A549 (cell line): ENCODE measurements around the gene VSIR. TPM values are rescaled to one million over a fixed set of nuclear protein-coding genes. Genes with fewer than 3 reads are reported as not detected.
A peak's percentile ranks its signal among the peaks of the same experiment; 100 is the strongest.

Source experiments
- ATAC-seq, 2 experiments: fragments of 200-7000 bp in 1 of 2; fragments of >200 bp in 1 of 2; cut with Nextera tagmentation in 1 of 2; cut with Tn5 transposase in 1 of 2; 3 replicates each; pipeline versions ENCODE4 v1.8.0 to v1.9.1; 2018 to 2020; ENCODE audit warnings: mild to moderate bottlenecking in 1 of 2, moderate library complexity in 1 of 2
- CTCF ChIA-PET: fragments of 300-600 bp; sonication (Branson Sonifier 250); formaldehyde crosslinking; extraction: SDS; loops from one replicate; lab custom pipeline; 2021; ENCODE audit warnings: antibody characterized with exemption, inconsistent platforms; lab: Yijun Ruan, JAX
- POLR2A ChIA-PET: fragments of 350-600 bp; formaldehyde crosslinking; extraction: SDS; loops from one replicate; lab custom pipeline; 2021; ENCODE audit warnings: antibody characterized with exemption, inconsistent platforms; lab: Yijun Ruan, JAX
- DNase-seq, 2 experiments: peaks; one replicate each; pipeline versions ENCODE4 v3.0.0 to v3.0.0-alpha.2; 2011 to 2016; ENCODE audit warnings: low read depth in 1 of 2, low spot score in 1 of 2
- FAIRE-seq: peaks from 2 replicates; lab custom pipeline; 2011; peaks lifted over from hg19 to GRCh38; lab: Jason Lieb, UNC
- H3K27ac ChIP-seq, 2 experiments: fragments of >200 bp; sonication (Bioruptor Twin); formaldehyde crosslinking; 3 replicates each; pipeline ENCODE4 v1.5.1; 2016 to 2017
- H3K4me1 ChIP-seq: fragments of >200 bp; sonication (Bioruptor Twin); formaldehyde crosslinking; 3 replicates; pipeline ENCODE4 v1.6.1; 2016
- H3K4me2 ChIP-seq: fragments of >200 bp; sonication (Bioruptor Twin); formaldehyde crosslinking; 3 replicates; pipeline ENCODE4 v1.6.1; 2016
- H3K4me3 ChIP-seq: fragments of >200 bp; sonication (Bioruptor Twin); formaldehyde crosslinking; 3 replicates; pipeline ENCODE4 v1.5.1; 2016
- H3K9me3 ChIP-seq: fragments of >200 bp; sonication (Bioruptor Twin); formaldehyde crosslinking; 3 replicates; pipeline ENCODE4 v1.6.1; 2016
- CHD4 ChIP-seq: fragments of 200-600 bp; sonication (generic); IDR thresholded peaks from 2 replicates; pipeline ENCODE4 v1.6.1; 2016; ENCODE audit warnings: antibody characterized with exemption, mild to moderate bottlenecking, borderline replicate concordance
- ELK1 ChIP-seq: fragments of 150-350 bp; IDR thresholded peaks from 2 replicates; pipeline ENCODE4 v1.6.1; 2014; ENCODE audit warnings: low read depth, mild to moderate bottlenecking, low read length
- HOXB5 ChIP-seq: fragments of 250-450 bp; sonication (Bioruptor Pico); IDR thresholded peaks from 2 replicates; pipeline ENCODE4 v1.5.0; 2020; ENCODE audit warnings: mild to moderate bottlenecking, moderate library complexity
- KDM1A ChIP-seq: fragments of 200-600 bp; sonication (generic); IDR thresholded peaks from 2 replicates; pipeline ENCODE4 v1.6.1; 2016; ENCODE audit warnings: low read depth, mild to moderate bottlenecking
- MAFK ChIP-seq: fragments of 450-650 bp; IDR thresholded peaks from 2 replicates; pipeline ENCODE4 v1.6.1; 2014; ENCODE audit not compliant: partially characterized antibody
- MAX ChIP-seq: IDR thresholded peaks from 2 replicates; pipeline ENCODE4 v1.6.1; 2012
- MYC ChIP-seq: IDR thresholded peaks from 2 replicates; pipeline ENCODE4 v1.6.1; 2012; ENCODE audit warnings: mild to moderate bottlenecking, inconsistent platforms, low read length, improper control_type of control experiment, borderline replicate concordance
- PHF8 ChIP-seq: fragments of 200-600 bp; sonication (generic); IDR thresholded peaks from 2 replicates; pipeline ENCODE4 v1.6.1; 2016; ENCODE audit warnings: low read depth, mild to moderate bottlenecking, antibody characterized with exemption, moderate library complexity, borderline replicate concordance
- POLR2A ChIP-seq: IDR thresholded peaks from 2 replicates; pipeline ENCODE4 v1.6.1; 2012; ENCODE audit warnings: mild to moderate bottlenecking, low read length
- POLR2AphosphoS2 ChIP-seq: conservative IDR thresholded peaks from 2 replicates; pipeline ENCODE4 v1.6.1; 2012; ENCODE audit warnings: low read length, improper control_type of control experiment, inconsistent platforms
- RCOR1 ChIP-seq: fragments of 150-350 bp; IDR thresholded peaks from 2 replicates; pipeline ENCODE4 v1.6.1; 2014; ENCODE audit warnings: antibody characterized with exemption, low read length, low read depth
- SMC3 ChIP-seq: fragments of >200 bp; sonication (Bioruptor Twin); formaldehyde crosslinking; IDR thresholded peaks from 3 replicates; pipeline ENCODE4 v1.6.1; 2018; ENCODE audit warnings: inconsistent platforms
- ZFP36 ChIP-seq: fragments of 450-650 bp; IDR thresholded peaks from 2 replicates; pipeline ENCODE4 v1.6.1; 2014; ENCODE audit warnings: borderline replicate concordance; ENCODE audit not compliant: partially characterized antibody
- WGBS: methylation state at CpG from one replicate; pipeline ENCODE4 v1.1.6; 2017; ENCODE audit errors: missing lambda C conversion rate; 5-methylcytosine and 5-hydroxymethylcytosine counted together
- polyA plus RNA-seq, 4 experiments: library from polyadenylated mRNA; depleted of rRNA in 3 of 4; stranded (reverse); fragments of >200 nt; fragmentation: RNase III in 1 of 4; extraction: RNeasy Plus Mini Kit Qiagen cat#74134 plus additional on column Dnase treatment in 1 of 4; gene quantifications; 2 replicates in 3 of 4; 3 replicates in 1 of 4; pipeline ENCODE4 v1.2.3, GENCODE V29; 2011 to 2017
- TF ChIP-seq, protein P1 (sequence below): fragments of 200-600 bp; sonication (generic); IDR thresholded peaks from 2 replicates; pipeline ENCODE4 v1.6.1; 2016; ENCODE audit warnings: antibody characterized with exemption, mild to moderate bottlenecking, moderate library complexity
- TF ChIP-seq, protein P2 (sequence below): IDR thresholded peaks from 2 replicates; pipeline ENCODE4 v1.6.1; 2012
- TF ChIP-seq, protein P3 (sequence below): fragments of >200 bp; sonication (Bioruptor Twin); formaldehyde crosslinking; IDR thresholded peaks from 3 replicates; pipeline ENCODE4 v1.6.1; 2016

The VSIR gene
- polyA plus RNA-seq, 2 of the 4 experiments (the other 2 are of a cell fraction): 15.5 to 18.5 TPM

- no peak for FAIRE-seq
- H3K4me3 ChIP-seq: no peak overlapping the region
- no peaks in the 10 kb centered on the region for H3K9me3 ChIP-seq
- no peak for ATAC-seq
- H3K4me1 ChIP-seq: peaks cover 78% of the 10 kb centered on the region
- H3K27ac ChIP-seq: peak overlapping the region; percentile 98 to 99; a peak in 4 of 6 replicates
- ChIA-PET POLR2A (no interaction called here), CTCF (interaction anchor here (0.6 to 4.6 kb wide), 7 partner anchors 9 to 392 kb away, joined by 3 to 33 read pairs (median 3); no protein-coding TSS in a partner anchor)
- WGBS: 86% methylated on average over 3 of the region's 3 CpGs
- H3K4me2 ChIP-seq: no peak overlapping the region
- DNase-seq: no peak
- TF ChIP-seq PHF8: no peak
Observed at GRCh38 chr10:71770255-71770654, 3.1 kb downstream of the VSIR start.

DNA sequence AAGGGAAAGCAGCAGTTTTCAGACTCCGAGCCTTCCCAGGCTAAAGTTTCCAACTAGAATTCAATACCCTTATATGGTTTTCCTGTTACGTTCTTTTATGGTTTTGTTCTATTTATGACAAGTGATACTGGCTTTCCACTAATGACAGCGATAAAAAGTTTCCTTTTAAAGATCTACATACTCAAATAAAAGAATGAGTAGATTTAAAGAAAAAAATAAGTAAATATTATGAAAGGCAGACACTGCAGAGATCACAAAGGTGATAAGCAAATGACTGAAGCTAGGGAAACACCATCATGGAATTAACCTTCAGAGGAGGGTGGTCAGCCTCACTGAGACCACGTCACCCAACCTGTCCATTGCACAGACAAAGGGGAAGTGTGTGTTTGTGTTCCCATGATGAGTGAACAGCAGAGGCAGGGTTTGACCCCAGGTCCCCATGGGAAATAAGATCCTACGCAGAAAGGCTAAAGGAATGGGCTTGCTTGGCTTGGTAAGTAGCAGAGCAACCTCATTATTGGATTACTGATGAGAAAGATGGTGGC lies 4.0 kb downstream of the VSIR start:
- FAIRE-seq (no peak), DNase-seq (no peak), ATAC-seq (no peak)
- H3K4me1 ChIP-seq: peaks cover 86% of the 10 kb centered on the region
- peak overlapping the region; percentile 92 for H3K4me2 ChIP-seq
- TF ChIP-seq, protein P1, sequence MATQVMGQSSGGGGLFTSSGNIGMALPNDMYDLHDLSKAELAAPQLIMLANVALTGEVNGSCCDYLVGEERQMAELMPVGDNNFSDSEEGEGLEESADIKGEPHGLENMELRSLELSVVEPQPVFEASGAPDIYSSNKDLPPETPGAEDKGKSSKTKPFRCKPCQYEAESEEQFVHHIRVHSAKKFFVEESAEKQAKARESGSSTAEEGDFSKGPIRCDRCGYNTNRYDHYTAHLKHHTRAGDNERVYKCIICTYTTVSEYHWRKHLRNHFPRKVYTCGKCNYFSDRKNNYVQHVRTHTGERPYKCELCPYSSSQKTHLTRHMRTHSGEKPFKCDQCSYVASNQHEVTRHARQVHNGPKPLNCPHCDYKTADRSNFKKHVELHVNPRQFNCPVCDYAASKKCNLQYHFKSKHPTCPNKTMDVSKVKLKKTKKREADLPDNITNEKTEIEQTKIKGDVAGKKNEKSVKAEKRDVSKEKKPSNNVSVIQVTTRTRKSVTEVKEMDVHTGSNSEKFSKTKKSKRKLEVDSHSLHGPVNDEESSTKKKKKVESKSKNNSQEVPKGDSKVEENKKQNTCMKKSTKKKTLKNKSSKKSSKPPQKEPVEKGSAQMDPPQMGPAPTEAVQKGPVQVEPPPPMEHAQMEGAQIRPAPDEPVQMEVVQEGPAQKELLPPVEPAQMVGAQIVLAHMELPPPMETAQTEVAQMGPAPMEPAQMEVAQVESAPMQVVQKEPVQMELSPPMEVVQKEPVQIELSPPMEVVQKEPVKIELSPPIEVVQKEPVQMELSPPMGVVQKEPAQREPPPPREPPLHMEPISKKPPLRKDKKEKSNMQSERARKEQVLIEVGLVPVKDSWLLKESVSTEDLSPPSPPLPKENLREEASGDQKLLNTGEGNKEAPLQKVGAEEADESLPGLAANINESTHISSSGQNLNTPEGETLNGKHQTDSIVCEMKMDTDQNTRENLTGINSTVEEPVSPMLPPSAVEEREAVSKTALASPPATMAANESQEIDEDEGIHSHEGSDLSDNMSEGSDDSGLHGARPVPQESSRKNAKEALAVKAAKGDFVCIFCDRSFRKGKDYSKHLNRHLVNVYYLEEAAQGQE: no peak
- TF ChIP-seq ELK1 (no peak), RCOR1 (no peak), MYC (no peak), SMC3 (no peak), ZFP36 (no peak), HOXB5 (CRISPR knock-in tag) (no peak), MAFK (no peak), POLR2AphosphoS2 (no peak), KDM1A (no peak), CHD4 (no peak), POLR2A (no peak), MAX (no peak)
- TF ChIP-seq, protein P2, sequence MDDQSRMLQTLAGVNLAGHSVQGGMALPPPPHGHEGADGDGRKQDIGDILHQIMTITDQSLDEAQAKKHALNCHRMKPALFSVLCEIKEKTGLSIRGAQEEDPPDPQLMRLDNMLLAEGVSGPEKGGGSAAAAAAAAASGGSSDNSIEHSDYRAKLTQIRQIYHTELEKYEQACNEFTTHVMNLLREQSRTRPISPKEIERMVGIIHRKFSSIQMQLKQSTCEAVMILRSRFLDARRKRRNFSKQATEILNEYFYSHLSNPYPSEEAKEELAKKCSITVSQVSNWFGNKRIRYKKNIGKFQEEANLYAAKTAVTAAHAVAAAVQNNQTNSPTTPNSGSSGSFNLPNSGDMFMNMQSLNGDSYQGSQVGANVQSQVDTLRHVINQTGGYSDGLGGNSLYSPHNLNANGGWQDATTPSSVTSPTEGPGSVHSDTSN: no peak
- TF ChIP-seq, protein P3, sequence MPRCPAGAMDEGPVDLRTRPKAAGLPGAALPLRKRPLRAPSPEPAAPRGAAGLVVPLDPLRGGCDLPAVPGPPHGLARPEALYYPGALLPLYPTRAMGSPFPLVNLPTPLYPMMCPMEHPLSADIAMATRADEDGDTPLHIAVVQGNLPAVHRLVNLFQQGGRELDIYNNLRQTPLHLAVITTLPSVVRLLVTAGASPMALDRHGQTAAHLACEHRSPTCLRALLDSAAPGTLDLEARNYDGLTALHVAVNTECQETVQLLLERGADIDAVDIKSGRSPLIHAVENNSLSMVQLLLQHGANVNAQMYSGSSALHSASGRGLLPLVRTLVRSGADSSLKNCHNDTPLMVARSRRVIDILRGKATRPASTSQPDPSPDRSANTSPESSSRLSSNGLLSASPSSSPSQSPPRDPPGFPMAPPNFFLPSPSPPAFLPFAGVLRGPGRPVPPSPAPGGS: no peak
- H3K27ac ChIP-seq: peak overlapping the region; percentile 98 to 99
- H3K4me3 ChIP-seq: no peak overlapping the region
- 96% methylated on average over 5 of the region's 5 CpGs for WGBS
- POLR2A ChIA-PET: no interaction called here
- CTCF ChIA-PET: interaction anchor here (0.6 to 2.8 kb wide), 7 partner anchors 10 to 127 kb away, joined by 3 to 16 read pairs (median 4); no protein-coding TSS in a partner anchor
- H3K9me3 ChIP-seq: no peaks in the 10 kb centered on the region
